A673 (cell line): ENCODE results near the gene TNFRSF14. TPM values are rescaled to one million over a fixed set of nuclear protein-coding genes. Genes with fewer than 3 reads are reported as not detected.

Experiments
- BruUV-seq: library from RNA; stranded (reverse); fragments of 400-500 nt; replicated peaks from 2 replicates; lab custom pipeline; 2021; lab: Mats Ljungman, UMichigan
- CTCF ChIA-PET: fragments of 300-600 bp; sonication (Branson Sonifier 250); formaldehyde crosslinking; loops from one replicate; lab custom pipeline; 2022; ENCODE audit warnings: antibody characterized with exemption; lab: Charles Lee
- POLR2A ChIA-PET: fragments of 300-600 bp; sonication (Branson Sonifier 250); formaldehyde crosslinking; loops from one replicate; lab custom pipeline; 2022; ENCODE audit warnings: antibody characterized with exemption; ENCODE audit not compliant: low non-redundant PET; lab: Charles Lee
- DNase-seq: peaks from one replicate; pipeline ENCODE4 v3.0.0-alpha.2; 2015; ENCODE audit warnings: low spot score
- H3K27ac ChIP-seq: fragments of 200-600 bp; sonication (generic); 2 replicates; pipeline ENCODE4 v1.5.1; 2016; ENCODE audit warnings: mixed run types, low read depth, mild to moderate bottlenecking, mixed read lengths, antibody characterized with exemption, low read length; ENCODE audit not compliant: poor library complexity, severe bottlenecking
- H3K27me3 ChIP-seq: fragments of 200-600 bp; sonication (generic); replicated peaks from 2 replicates; pipeline ENCODE4 v1.6.1; 2017; ENCODE audit warnings: mixed run types, low read depth, mild to moderate bottlenecking, mixed read lengths, antibody characterized with exemption, low read length; ENCODE audit not compliant: insufficient read depth, poor library complexity
- H3K36me3 ChIP-seq: fragments of 200-600 bp; sonication (generic); 2 replicates; pipeline ENCODE4 v1.6.1; 2016; ENCODE audit warnings: mixed run types, mild to moderate bottlenecking, mixed read lengths, antibody characterized with exemption, low read length; ENCODE audit not compliant: insufficient read depth, poor library complexity, severe bottlenecking
- H3K4me1 ChIP-seq: fragments of 200-600 bp; sonication (generic); 2 replicates; pipeline ENCODE4 v1.6.1; 2017; ENCODE audit warnings: mixed run types, mild to moderate bottlenecking, mixed read lengths, antibody characterized with exemption, low read length; ENCODE audit not compliant: insufficient read depth, poor library complexity, severe bottlenecking
- H3K4me3 ChIP-seq: fragments of 200-600 bp; sonication (generic); 2 replicates; pipeline ENCODE4 v1.5.1; 2016; ENCODE audit warnings: low read depth, mixed run types, mild to moderate bottlenecking, mixed read lengths, low read length; ENCODE audit not compliant: poor library complexity, severe bottlenecking
- H3K9me3 ChIP-seq: fragments of 200-600 bp; sonication (generic); 2 replicates; pipeline ENCODE4 v1.6.1; 2016; ENCODE audit warnings: mixed run types, low read depth, mild to moderate bottlenecking, mixed read lengths, antibody characterized with exemption, low read length; ENCODE audit not compliant: poor library complexity, severe bottlenecking
- EZH2 ChIP-seq: fragments of 200-600 bp; sonication (generic); IDR thresholded peaks from 2 replicates; pipeline ENCODE4 v1.6.1; 2017; ENCODE audit warnings: borderline replicate concordance, low read depth, mild to moderate bottlenecking, mixed read lengths, antibody characterized with exemption, low read length; ENCODE audit not compliant: poor library complexity, severe bottlenecking
- intact Hi-C: fragments of 100-400 bp; cut with micrococcal nuclease; formaldehyde crosslinking; loops from one replicate; pipeline ENCODE4 v1.10.0; 2022; ENCODE audit not compliant: unreplicated experiment
- total RNA-seq: library from RNA; stranded (reverse); gene quantifications from 2 replicates; pipeline ENCODE4 v1.2.3, GENCODE V29; 2021
- TF ChIP-seq, protein P1 (sequence below): fragments of 300-800, 200-600 bp; sonication (generic); conservative IDR thresholded peaks from 2 replicates; pipeline ENCODE4 v1.5.1; 2017; ENCODE audit warnings: low read depth, mild to moderate bottlenecking, antibody characterized with exemption, low read length, moderate library complexity, mixed read lengths

The TNFRSF14 gene
- total RNA-seq, 1 experiment from 2014 or later, result 4.6 TPM

- POLR2A ChIA-PET, result no interaction called here
- Histone ChIP-seq H3K27me3 (peaks cover 42% of the 10 kb centered on the region), H3K9me3 (no peaks in the 10 kb centered on the region), H3K36me3 (no peaks in the 10 kb centered on the region), H3K4me3 (no peak overlapping the region), H3K27ac (no peak overlapping the region), H3K4me1 (peaks cover 3% of the 10 kb centered on the region)
- intact Hi-C loops, result no loop called here
- CTCF ChIA-PET, result interaction anchor here (0.7 kb wide), 1 partner anchor 9 kb away, joined by 4 read pairs; the partner anchor contains the start of gene PANK4
- no peak for TF ChIP-seq EZH2
- TF ChIP-seq, protein P1, sequence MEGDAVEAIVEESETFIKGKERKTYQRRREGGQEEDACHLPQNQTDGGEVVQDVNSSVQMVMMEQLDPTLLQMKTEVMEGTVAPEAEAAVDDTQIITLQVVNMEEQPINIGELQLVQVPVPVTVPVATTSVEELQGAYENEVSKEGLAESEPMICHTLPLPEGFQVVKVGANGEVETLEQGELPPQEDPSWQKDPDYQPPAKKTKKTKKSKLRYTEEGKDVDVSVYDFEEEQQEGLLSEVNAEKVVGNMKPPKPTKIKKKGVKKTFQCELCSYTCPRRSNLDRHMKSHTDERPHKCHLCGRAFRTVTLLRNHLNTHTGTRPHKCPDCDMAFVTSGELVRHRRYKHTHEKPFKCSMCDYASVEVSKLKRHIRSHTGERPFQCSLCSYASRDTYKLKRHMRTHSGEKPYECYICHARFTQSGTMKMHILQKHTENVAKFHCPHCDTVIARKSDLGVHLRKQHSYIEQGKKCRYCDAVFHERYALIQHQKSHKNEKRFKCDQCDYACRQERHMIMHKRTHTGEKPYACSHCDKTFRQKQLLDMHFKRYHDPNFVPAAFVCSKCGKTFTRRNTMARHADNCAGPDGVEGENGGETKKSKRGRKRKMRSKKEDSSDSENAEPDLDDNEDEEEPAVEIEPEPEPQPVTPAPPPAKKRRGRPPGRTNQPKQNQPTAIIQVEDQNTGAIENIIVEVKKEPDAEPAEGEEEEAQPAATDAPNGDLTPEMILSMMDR, result no peak
- no peak for DNase-seq
- no TSS peak for BruUV-seq
Observed at GRCh38 chr1:2535455-2535854, 20.7 kb upstream of the TNFRSF14 start.

DNA sequence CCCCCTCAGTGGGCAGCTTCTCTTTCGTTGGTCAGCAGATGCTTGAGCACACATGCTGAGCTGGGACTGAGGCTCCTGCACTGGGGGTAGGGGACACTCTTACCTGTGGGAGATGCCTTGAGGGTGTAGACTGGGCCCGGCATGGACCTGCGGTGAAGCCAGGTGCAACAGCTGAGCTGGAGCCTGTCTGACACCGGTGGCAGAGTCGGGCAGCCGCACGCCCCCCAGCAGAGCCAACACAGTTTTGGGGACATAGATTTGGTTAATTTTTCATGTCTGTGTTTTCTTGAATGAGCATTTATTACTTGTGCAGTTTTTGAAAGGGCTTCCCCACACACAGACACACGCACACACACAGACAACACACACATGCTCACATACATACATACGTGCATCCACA lies 20.2 kb upstream of the TNFRSF14 start:
- H3K9me3 ChIP-seq, result no peaks in the 10 kb centered on the region
- no peak overlapping the region for H3K27ac ChIP-seq
- no TSS peak for BruUV-seq
- CTCF ChIA-PET, result no interaction called here
- no peak overlapping the region for H3K4me3 ChIP-seq
- peaks cover 8% of the 10 kb centered on the region for H3K4me1 ChIP-seq
- intact Hi-C loops, result no loop called here
- DNase-seq, result no peak
- no peaks in the 10 kb centered on the region for H3K36me3 ChIP-seq
- POLR2A ChIA-PET, result no interaction called here
- TF ChIP-seq, protein P1, result no peak
- TF ChIP-seq EZH2, result no peak
- peaks cover 37% of the 10 kb centered on the region for H3K27me3 ChIP-seq

DNA sequence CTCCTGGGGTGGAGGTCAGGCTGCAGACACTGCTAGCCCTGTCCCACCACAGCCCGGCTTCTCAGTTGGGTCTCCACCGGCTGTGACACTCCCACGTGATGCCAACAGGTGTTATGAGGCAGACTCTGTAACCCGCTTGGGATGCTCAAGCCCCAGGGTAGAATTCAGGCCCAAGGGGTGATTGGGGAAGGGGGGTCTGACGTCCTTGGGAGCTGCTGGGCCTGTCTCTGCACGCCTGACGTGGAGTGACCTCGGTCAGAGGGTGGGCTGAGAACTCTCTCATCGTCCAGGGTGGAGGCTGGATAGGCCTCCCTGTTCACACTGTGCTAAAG lies 18.4 kb upstream of the TNFRSF14 start:
- POLR2A ChIA-PET, result no interaction called here
- intact Hi-C loops, result no loop called here
- no TSS peak for BruUV-seq

More for the DNA sequence above, 18.4 kb upstream of the TNFRSF14 start:
- peaks cover 28% of the 10 kb centered on the region for H3K27me3 ChIP-seq
- H3K27ac ChIP-seq, result no peak overlapping the region
- no peak overlapping the region for H3K4me3 ChIP-seq
- no peaks in the 10 kb centered on the region for H3K36me3 ChIP-seq
- CTCF ChIA-PET, result interaction anchor here (0.6 kb wide), 1 partner anchor 156 kb away, joined by 7 read pairs; no protein-coding TSS in a partner anchor
- H3K9me3 ChIP-seq, result no peaks in the 10 kb centered on the region
- no peak for DNase-seq
- TF ChIP-seq EZH2, result no peak
- TF ChIP-seq, protein P1, result no peak
- peaks cover 13% of the 10 kb centered on the region for H3K4me1 ChIP-seq
